Measurements from ENCODE around the gene POU2F3.

DNA sequence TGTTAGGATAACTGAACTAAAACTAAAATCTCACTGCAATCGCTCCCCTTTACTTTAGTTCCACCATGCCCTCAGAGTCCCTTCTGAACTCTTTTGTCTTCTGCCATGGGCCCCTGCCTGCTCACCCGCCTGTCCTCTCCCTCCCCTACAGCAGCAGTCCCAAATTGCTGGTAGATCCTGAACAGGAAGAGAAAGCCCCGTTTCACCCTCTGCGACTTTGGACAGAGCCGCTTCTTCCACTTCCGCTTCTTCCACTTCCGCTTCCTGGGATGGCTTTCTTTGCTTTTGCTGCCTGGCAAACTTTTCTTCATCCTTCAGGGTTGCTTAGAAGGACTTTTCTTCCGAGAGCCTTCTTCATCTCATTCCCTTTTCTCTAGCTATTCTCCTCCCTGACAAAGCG is 49.5 kb downstream of the POU2F3 start:
- TF ChIP-seq, protein P1, sequence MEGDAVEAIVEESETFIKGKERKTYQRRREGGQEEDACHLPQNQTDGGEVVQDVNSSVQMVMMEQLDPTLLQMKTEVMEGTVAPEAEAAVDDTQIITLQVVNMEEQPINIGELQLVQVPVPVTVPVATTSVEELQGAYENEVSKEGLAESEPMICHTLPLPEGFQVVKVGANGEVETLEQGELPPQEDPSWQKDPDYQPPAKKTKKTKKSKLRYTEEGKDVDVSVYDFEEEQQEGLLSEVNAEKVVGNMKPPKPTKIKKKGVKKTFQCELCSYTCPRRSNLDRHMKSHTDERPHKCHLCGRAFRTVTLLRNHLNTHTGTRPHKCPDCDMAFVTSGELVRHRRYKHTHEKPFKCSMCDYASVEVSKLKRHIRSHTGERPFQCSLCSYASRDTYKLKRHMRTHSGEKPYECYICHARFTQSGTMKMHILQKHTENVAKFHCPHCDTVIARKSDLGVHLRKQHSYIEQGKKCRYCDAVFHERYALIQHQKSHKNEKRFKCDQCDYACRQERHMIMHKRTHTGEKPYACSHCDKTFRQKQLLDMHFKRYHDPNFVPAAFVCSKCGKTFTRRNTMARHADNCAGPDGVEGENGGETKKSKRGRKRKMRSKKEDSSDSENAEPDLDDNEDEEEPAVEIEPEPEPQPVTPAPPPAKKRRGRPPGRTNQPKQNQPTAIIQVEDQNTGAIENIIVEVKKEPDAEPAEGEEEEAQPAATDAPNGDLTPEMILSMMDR (IDR thresholded peaks at IDR 0.05 in 4 of 5, conservative IDR thresholded peaks at IDR 0.05 in 1 of 5): no peak
- no peak for TF ChIP-seq POLR2A (IDR thresholded peaks at IDR 0.05)

Data from gastrocnemius medialis (tissue), 4 donors.